ENCODE measurements around the gene MAP4K4.

GRCh38 chr2:101762451-101763171, 65.1 kb downstream of the MAP4K4 start:
- TF ChIP-seq POLR2A (IDR thresholded peaks at IDR 0.05; ENCODE audit: low read length) (no peak), GATA1 (IDR thresholded peaks at IDR 0.05; ENCODE audit: low read depth, low read length) (no peak)

Data from erythroblast (primary cell).